ENCODE measurements around the gene KDM4B. TPM values are rescaled to one million over a fixed set of nuclear protein-coding genes. Genes with fewer than 3 reads are reported as not detected.

KDM4B gene
- total RNA-seq, 1 donor from 2014 or later: 153 TPM

- TF ChIP-seq, protein P1, sequence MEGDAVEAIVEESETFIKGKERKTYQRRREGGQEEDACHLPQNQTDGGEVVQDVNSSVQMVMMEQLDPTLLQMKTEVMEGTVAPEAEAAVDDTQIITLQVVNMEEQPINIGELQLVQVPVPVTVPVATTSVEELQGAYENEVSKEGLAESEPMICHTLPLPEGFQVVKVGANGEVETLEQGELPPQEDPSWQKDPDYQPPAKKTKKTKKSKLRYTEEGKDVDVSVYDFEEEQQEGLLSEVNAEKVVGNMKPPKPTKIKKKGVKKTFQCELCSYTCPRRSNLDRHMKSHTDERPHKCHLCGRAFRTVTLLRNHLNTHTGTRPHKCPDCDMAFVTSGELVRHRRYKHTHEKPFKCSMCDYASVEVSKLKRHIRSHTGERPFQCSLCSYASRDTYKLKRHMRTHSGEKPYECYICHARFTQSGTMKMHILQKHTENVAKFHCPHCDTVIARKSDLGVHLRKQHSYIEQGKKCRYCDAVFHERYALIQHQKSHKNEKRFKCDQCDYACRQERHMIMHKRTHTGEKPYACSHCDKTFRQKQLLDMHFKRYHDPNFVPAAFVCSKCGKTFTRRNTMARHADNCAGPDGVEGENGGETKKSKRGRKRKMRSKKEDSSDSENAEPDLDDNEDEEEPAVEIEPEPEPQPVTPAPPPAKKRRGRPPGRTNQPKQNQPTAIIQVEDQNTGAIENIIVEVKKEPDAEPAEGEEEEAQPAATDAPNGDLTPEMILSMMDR (IDR thresholded peaks at IDR 0.05; ENCODE audit: partially characterized antibody, unreplicated experiment): no peak
- Mint-ChIP-seq H3K4me1 (ENCODE audit: low read depth, unreplicated experiment) (peaks cover 24% of the 10 kb centered on the region), H3K36me3 (ENCODE audit: unreplicated experiment) (peaks cover 19% of the 10 kb centered on the region), H3K27ac (ENCODE audit: unreplicated experiment) (peak overlapping the region; percentile 23), H3K27me3 (ENCODE audit: unreplicated experiment) (peaks cover 15% of the 10 kb centered on the region), H3K9me3 (ENCODE audit: unreplicated experiment) (peaks cover 16% of the 10 kb centered on the region), H3K4me3 (ENCODE audit: unreplicated experiment) (no peak overlapping the region)
- DNase-seq: no peak
These were observed 127.6 kb downstream of the KDM4B start for GRCh38 chr19:5096536-5096935.

GRCh38 chr19:5097331-5097930 is 128.5 kb downstream of the KDM4B start:
- no peak for DNase-seq
- Mint-ChIP-seq H3K9me3 (ENCODE audit: unreplicated experiment) (peaks cover 16% of the 10 kb centered on the region), H3K27ac (ENCODE audit: unreplicated experiment) (no peak overlapping the region), H3K4me3 (ENCODE audit: unreplicated experiment) (no peak overlapping the region), H3K36me3 (ENCODE audit: unreplicated experiment) (peaks cover 19% of the 10 kb centered on the region), H3K27me3 (ENCODE audit: unreplicated experiment) (peaks cover 15% of the 10 kb centered on the region), H3K4me1 (ENCODE audit: low read depth, unreplicated experiment) (peaks cover 22% of the 10 kb centered on the region)
- TF ChIP-seq, protein P1 (IDR thresholded peaks at IDR 0.05; ENCODE audit: partially characterized antibody, unreplicated experiment): no peak

GRCh38 chr19:5097959-5098623 is 129.2 kb downstream of the KDM4B start:
- Mint-ChIP-seq H3K4me1 (ENCODE audit: low read depth, unreplicated experiment) (peaks cover 21% of the 10 kb centered on the region), H3K27ac (ENCODE audit: unreplicated experiment) (no peak overlapping the region), H3K27me3 (ENCODE audit: unreplicated experiment) (peaks cover 15% of the 10 kb centered on the region), H3K4me3 (ENCODE audit: unreplicated experiment) (no peak overlapping the region), H3K9me3 (ENCODE audit: unreplicated experiment) (peaks cover 18% of the 10 kb centered on the region), H3K36me3 (ENCODE audit: unreplicated experiment) (peaks cover 19% of the 10 kb centered on the region)
- DNase-seq: no peak
- TF ChIP-seq, protein P1 (IDR thresholded peaks at IDR 0.05; ENCODE audit: partially characterized antibody, unreplicated experiment): no peak

GRCh38 chr19:5098646-5099045 is 129.7 kb downstream of the KDM4B start:
- Mint-ChIP-seq H3K27me3 (ENCODE audit: unreplicated experiment) (peaks cover 12% of the 10 kb centered on the region), H3K36me3 (ENCODE audit: unreplicated experiment) (peaks cover 19% of the 10 kb centered on the region), H3K27ac (ENCODE audit: unreplicated experiment) (no peak overlapping the region), H3K4me1 (ENCODE audit: low read depth, unreplicated experiment) (peaks cover 23% of the 10 kb centered on the region), H3K9me3 (ENCODE audit: unreplicated experiment) (peaks cover 18% of the 10 kb centered on the region), H3K4me3 (ENCODE audit: unreplicated experiment) (no peak overlapping the region)
- DNase-seq: no peak
- TF ChIP-seq, protein P1 (IDR thresholded peaks at IDR 0.05; ENCODE audit: partially characterized antibody, unreplicated experiment): no peak

GRCh38 chr19:5099701-5100221 is 130.8 kb downstream of the KDM4B start:
- H3K36me3 Mint-ChIP-seq (ENCODE audit: unreplicated experiment): peaks cover 19% of the 10 kb centered on the region
- TF ChIP-seq, protein P1 (IDR thresholded peaks at IDR 0.05; ENCODE audit: partially characterized antibody, unreplicated experiment): no peak

More at GRCh38 chr19:5099701-5100221, 130.8 kb downstream of the KDM4B start:
- H3K27ac Mint-ChIP-seq (ENCODE audit: unreplicated experiment): no peak overlapping the region
- H3K4me3 Mint-ChIP-seq (ENCODE audit: unreplicated experiment): no peak overlapping the region
- H3K27me3 Mint-ChIP-seq (ENCODE audit: unreplicated experiment): peaks cover 4% of the 10 kb centered on the region
- no peak for DNase-seq
- H3K9me3 Mint-ChIP-seq (ENCODE audit: unreplicated experiment): peaks cover 11% of the 10 kb centered on the region
- H3K4me1 Mint-ChIP-seq (ENCODE audit: low read depth, unreplicated experiment): peaks cover 22% of the 10 kb centered on the region

Data from glutamatergic neuron (in vitro differentiated cells).